C4-2B (cell line): ENCODE results near the gene CRIP3.

ENCODE experiments used
- H3K27ac ChIP-seq: fragments of 450-650 bp; 2 replicates; pipeline ENCODE4 v1.5.1; 2017
- ZFX ChIP-seq: fragments of 450-650 bp; IDR thresholded peaks from 2 replicates; pipeline ENCODE4 v1.6.1; 2017
- TF ChIP-seq, protein P1 (sequence below): fragments of 450-650 bp; conservative IDR thresholded peaks from 2 replicates; pipeline ENCODE4 v1.5.1; 2017; ENCODE audit warnings: mild to moderate bottlenecking

CRIP3 gene

DNA sequence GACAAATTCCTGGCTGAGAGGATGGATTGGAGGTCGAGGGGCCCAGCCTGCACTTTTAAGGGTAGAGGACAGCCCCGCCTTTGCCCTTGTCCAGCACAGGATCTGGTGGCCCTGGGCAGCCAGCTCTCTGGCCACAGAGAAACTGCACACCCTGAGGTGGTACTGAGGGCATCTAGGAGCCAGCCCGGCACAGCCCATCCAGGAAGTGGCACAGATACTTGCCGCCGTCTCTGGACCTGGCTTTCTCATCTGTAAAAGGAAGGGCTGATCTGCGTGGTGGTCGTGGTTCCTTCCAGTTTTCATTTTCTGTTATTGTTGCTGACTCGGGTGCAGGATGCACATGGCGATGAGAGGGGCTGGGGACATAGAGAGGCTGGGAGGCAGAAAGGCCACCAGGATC lies 26.6 kb downstream of the CRIP3 start:
- no peak for TF ChIP-seq ZFX
- TF ChIP-seq, protein P1, sequence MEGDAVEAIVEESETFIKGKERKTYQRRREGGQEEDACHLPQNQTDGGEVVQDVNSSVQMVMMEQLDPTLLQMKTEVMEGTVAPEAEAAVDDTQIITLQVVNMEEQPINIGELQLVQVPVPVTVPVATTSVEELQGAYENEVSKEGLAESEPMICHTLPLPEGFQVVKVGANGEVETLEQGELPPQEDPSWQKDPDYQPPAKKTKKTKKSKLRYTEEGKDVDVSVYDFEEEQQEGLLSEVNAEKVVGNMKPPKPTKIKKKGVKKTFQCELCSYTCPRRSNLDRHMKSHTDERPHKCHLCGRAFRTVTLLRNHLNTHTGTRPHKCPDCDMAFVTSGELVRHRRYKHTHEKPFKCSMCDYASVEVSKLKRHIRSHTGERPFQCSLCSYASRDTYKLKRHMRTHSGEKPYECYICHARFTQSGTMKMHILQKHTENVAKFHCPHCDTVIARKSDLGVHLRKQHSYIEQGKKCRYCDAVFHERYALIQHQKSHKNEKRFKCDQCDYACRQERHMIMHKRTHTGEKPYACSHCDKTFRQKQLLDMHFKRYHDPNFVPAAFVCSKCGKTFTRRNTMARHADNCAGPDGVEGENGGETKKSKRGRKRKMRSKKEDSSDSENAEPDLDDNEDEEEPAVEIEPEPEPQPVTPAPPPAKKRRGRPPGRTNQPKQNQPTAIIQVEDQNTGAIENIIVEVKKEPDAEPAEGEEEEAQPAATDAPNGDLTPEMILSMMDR = no peak
- H3K27ac ChIP-seq = no peak overlapping the region

DNA sequence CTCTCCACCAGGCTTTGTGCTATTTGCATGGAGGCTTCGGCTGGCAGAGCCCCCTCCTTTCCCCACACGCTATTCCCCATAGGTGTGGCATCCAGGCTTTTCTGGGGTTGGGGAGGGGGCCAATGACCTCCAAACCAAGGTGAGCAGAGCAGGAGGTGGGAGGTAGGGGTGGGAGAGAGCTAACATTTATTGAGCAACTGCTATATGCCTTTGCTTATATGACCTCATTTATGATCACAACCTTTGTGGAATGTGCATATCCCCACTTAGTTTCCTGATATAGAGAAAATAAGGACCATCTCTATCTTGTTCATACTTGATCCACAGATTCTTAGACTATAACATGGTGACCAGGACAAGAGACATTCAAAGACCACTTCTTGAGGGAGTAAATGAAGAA lies 28.4 kb downstream of the CRIP3 start:
- no peak for TF ChIP-seq ZFX
- TF ChIP-seq, protein P1 = no peak
- no peak overlapping the region for H3K27ac ChIP-seq

DNA sequence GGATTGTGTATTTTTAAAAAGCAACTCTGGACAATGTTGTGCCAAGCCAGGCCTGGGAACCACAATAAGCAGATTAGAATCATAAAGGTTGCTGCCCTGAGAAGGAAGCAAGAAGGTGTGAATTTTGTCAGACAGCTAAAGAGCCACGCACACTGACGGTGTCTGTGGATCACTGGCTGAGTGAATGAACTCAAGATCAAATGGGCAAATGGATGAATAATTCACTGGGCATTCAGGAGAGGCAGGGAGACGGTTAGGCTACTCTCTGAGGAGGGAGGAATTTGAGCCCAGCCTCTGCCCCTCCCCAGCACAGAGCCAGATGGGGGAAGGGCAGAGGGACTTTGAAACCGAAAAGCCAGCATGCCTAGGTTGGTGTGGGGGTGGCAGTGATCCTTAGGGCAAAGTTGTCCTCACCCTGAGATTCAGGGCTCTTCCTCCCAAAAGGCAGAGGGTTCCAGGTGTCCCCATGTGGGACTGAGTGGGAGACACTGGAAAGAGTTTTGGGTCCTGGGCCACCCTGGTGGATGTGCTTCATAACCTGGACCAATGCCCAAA lies 30.0 kb downstream of the CRIP3 start:
- no peak for TF ChIP-seq ZFX
- TF ChIP-seq, protein P1 = no peak
- no peak overlapping the region for H3K27ac ChIP-seq

DNA sequence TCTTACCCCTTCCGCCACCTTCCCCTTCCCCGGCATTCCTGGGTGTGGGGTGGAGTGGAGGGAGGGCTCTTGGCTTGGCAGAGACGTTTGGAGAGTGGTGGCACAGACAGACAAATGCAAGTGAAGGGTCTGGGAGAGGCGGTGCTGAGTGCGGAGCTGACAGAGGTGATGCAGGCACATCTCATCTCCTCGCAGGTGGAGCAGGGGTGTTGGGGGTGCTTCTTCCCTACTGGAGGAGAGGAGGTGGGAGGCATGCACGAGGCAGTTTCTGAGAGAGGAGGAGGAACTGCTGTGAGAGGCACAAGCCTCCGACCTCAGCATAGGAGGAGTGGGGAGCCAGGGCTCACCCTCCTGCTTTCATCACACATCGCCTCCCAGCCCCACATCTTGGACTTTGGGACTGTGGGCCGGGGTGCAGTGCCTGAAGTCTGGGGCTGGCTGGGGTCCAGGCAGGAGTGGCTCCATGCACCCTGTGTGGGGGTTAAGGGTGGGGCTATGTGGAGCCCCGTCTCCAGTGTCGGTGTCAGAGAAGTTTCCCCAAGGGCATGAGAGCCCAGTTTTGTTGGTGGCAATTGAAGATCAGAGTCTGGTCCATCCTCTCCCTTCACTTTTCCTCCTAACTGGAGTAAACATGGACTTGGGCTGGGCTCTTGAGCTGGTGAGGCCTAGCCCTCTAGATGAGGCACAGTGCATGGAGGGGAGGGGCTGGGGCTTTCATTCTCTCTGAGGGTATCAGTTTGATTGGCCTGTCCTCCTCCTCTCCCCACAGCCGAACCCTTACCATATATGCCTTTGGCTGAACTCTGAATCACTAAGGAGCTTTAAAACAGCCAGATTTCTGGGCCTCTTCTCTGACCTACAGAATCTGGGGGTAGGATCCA lies 30.7 kb downstream of the CRIP3 start:
- H3K27ac ChIP-seq = no peak overlapping the region
- TF ChIP-seq, protein P1 = no peak
- no peak for TF ChIP-seq ZFX

DNA sequence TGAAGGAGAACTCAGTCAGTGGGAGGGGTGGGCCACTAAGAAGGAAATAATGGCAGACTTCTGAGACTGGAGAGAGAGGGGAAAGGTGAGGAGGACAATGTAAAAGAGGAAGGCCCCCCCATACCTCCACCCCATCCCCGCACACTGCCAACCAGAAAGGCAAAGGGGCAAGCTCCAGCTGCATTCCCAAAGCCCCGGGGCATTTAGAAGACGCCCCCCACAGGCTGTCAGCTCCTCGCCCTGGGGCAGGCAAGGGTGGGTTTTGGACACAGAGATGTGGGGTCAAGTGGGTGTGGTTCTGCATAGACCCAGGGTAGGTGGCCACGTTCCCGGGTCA lies 31.4 kb downstream of the CRIP3 start:
- TF ChIP-seq, protein P1 = no peak
- TF ChIP-seq ZFX = no peak
- no peak overlapping the region for H3K27ac ChIP-seq

DNA sequence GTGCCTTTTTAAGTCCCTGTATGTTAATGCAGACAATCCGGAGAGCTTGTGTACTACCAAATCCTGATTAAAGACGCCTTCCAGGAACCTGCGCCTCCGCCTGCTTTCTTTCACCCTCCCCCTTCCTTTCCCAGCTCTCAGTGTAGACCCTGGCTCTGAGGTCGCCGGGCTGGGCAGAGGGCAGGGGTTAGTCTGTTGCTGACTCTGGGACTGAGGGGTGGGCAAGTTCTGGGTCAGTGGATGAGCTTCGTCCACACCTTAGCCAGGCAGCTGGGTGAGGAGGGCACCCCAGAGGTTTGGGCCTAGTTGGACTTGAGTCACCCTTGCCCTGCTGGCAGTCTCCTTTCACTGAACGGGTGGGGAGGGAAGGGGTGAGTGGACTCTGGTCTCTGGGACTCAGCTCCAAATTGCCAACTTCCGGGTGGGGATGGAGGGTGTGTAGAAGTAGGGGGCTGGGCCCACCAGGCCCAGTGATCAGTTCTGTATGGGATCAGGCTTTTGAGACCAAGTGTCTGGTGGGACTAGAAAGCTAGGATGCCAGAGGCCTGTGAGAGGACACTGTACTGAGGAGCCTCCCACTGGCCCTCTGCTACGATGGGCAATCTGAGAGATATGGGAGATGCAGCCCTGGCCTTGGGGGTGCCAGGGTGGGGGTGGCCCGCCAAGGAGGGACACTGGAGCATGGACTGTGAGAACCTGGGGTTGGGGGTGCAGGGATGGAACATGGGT lies 31.9 kb downstream of the CRIP3 start:
- TF ChIP-seq ZFX = no peak
- TF ChIP-seq, protein P1 = no peak
- H3K27ac ChIP-seq = no peak overlapping the region
